Measurements from ENCODE around the gene TRAF6.

Gene TRAF6

GRCh38 chr11:36446135-36446534 is 63.9 kb downstream of the TRAF6 start:
- no peak for TF ChIP-seq CTCF (IDR thresholded peaks at IDR 0.05; ENCODE audit: low read depth, low read length, missing control alignments)
- no peak overlapping the region for H3K4me3 ChIP-seq (ENCODE audit: low read depth, low read length)
- no peak for DNase-seq (ENCODE audit: low read depth)
- in situ Hi-C loops (cut with HindIII; ENCODE audit: low sequenced_read_pairs): no loop called here

- no peak for DNase-seq (ENCODE audit: low read depth)
- no peak overlapping the region for H3K4me3 ChIP-seq (ENCODE audit: low read depth, low read length)
- in situ Hi-C loops (cut with HindIII; ENCODE audit: low sequenced_read_pairs): no loop called here
- no peak for TF ChIP-seq CTCF (IDR thresholded peaks at IDR 0.05; ENCODE audit: low read depth, low read length, missing control alignments)
Observed at GRCh38 chr11:36443661-36444060, 66.4 kb downstream of the TRAF6 start.

- H3K4me3 ChIP-seq (ENCODE audit: low read depth, low read length): no peak overlapping the region
- in situ Hi-C loops (cut with HindIII; ENCODE audit: low sequenced_read_pairs): no loop called here
- DNase-seq (ENCODE audit: low read depth): no peak
- no peak for TF ChIP-seq CTCF (IDR thresholded peaks at IDR 0.05; ENCODE audit: low read depth, low read length, missing control alignments)
Observed at GRCh38 chr11:36441610-36442208, 68.4 kb downstream of the TRAF6 start.

GRCh38 chr11:36438126-36438525 is 71.9 kb downstream of the TRAF6 start:
- no peak for DNase-seq (ENCODE audit: low read depth)
- in situ Hi-C loops (cut with HindIII; ENCODE audit: low sequenced_read_pairs): no loop called here
- no peak for TF ChIP-seq CTCF (IDR thresholded peaks at IDR 0.05; ENCODE audit: low read depth, low read length, missing control alignments)
- no peak overlapping the region for H3K4me3 ChIP-seq (ENCODE audit: low read depth, low read length)

- no peak for DNase-seq (ENCODE audit: low read depth)
- in situ Hi-C loops (cut with HindIII; ENCODE audit: low sequenced_read_pairs): no loop called here
- H3K4me3 ChIP-seq (ENCODE audit: low read depth, low read length): no peak overlapping the region
- no peak for TF ChIP-seq CTCF (IDR thresholded peaks at IDR 0.05; ENCODE audit: low read depth, low read length, missing control alignments)
Observed at GRCh38 chr11:36437413-36437812, 72.7 kb downstream of the TRAF6 start.

All from astrocyte of the cerebellum (primary cell).